Measurements from ENCODE around the gene HLTF. TPM values are rescaled to one million over a fixed set of nuclear protein-coding genes. Genes with fewer than 3 reads are reported as not detected.

The HLTF gene
- total and polyA plus RNA-seq, 2 of the 4 experiments (the other 2 are of a cell fraction), result 12.6 to 39.1 TPM

GRCh38 chr3:148998297-148998696 lies 88.0 kb downstream of the HLTF start:
- Histone ChIP-seq H3K4me1 (ENCODE audit: control insufficient read depth, insufficient read depth, low read length) (peaks cover 13% of the 10 kb centered on the region), H4K91ac (ENCODE audit: insufficient read depth, low read depth, low read length) (0 out of 2 replicates have a peak overlapping the region, but pooled peaks have one; percentile 24), H3K79me1 (ENCODE audit: low read depth in 1 of 2, low read length in 2 of 2) (peaks cover 19 to 54% of the 10 kb centered on the region in 2 experiments), H3K18ac (ENCODE audit: low read depth, low read length) (peak overlapping the region; percentile 15; the same call in 1 of the 2 replicates), H4K5ac (ENCODE audit: low read depth, low read length) (peak overlapping the region; percentile 81; the same call in 1 of the 2 replicates), H2BK15ac (ENCODE audit: low read depth, low read length) (0 out of 3 replicates have a peak overlapping the region, but pooled peaks have one; percentile 4), H4K8ac (ENCODE audit: low read depth in 2 of 2, low read length in 2 of 2) (peak overlapping the region in 1 of 2 experiments; percentile 27; a peak in 2 of 4 replicates), H3K27ac (ENCODE audit: insufficient read depth, low read length) (peak overlapping the region; percentile 36; the same call in 1 of the 2 replicates), H3K4ac (ENCODE audit: low read depth, low read length) (peak overlapping the region; percentile 13), H3K36me3 (ENCODE audit: control insufficient read depth, insufficient read depth, low read length) (peaks cover 19% of the 10 kb centered on the region), H3K9me3 (ENCODE audit: control insufficient read depth, insufficient read depth, low read length) (no peaks in the 10 kb centered on the region), H3K9me1 (ENCODE audit: insufficient read depth, low read length) (peaks cover 14% of the 10 kb centered on the region), H4K20me1 (ENCODE audit: insufficient read depth, low read length) (no peaks in the 10 kb centered on the region), H2BK20ac (ENCODE audit: low read depth, low read length) (peak overlapping the region; percentile 55; the same call in 1 of the 2 replicates), H2AFZ (replicated peaks; ENCODE audit: low read length, poor library complexity) (no peak overlapping the region), H3K56ac (ENCODE audit: extremely low read depth, insufficient read depth, low read length) (no peak overlapping the region), H2BK5ac (ENCODE audit: low read depth, low read length, poor library complexity, severe bottlenecking) (peak overlapping the region; percentile 72), H3K4me3 (ENCODE audit: insufficient read depth, low read depth, low read length) (no peak overlapping the region), H3K14ac (replicated peaks; ENCODE audit: low read depth, low read length) (0 out of 2 replicates have a peak overlapping the region, but pooled peaks have one; percentile 23), H3K9ac (ENCODE audit: low read depth, low read length) (no peak overlapping the region), H3K27me3 (ENCODE audit: control insufficient read depth, insufficient read depth, low read length) (no peaks in the 10 kb centered on the region), H2BK120ac (ENCODE audit: low read depth, low read length) (peak overlapping the region; percentile 32; the same call in 1 of the 2 replicates), H3K4me2 (ENCODE audit: low read depth, low read length) (peak overlapping the region; percentile 39; the same call in 1 of the 2 replicates), H3K23ac (ENCODE audit: low read depth, low read length) (peak overlapping the region; percentile 26), H2AK9ac (replicated peaks; ENCODE audit: low read depth, low read length, poor library complexity) (no peak overlapping the region), H2AK5ac (ENCODE audit: low read depth, low read length) (no peak overlapping the region; the same call in 1 of the 2 replicates)
- intact Hi-C loops (cut with micrococcal nuclease) (no loop called here), in situ Hi-C loops (cut with MboI; ENCODE audit: low sequenced_read_pairs) (no loop called here), dilution Hi-C loops (cut with HindIII; ENCODE audit: low sequenced_read_pairs, unreplicated experiment) (no loop called here)
- POLR2A ChIA-PET (ENCODE audit: unreplicated experiment), result no interaction called here
- no CpG with 5 or more reads among the region's 5 CpGs for WGBS, 2 experiments (ENCODE audit: extremely low coverage in 2 of 2, insufficient read length in 1 of 2)
- ATAC-seq (ENCODE audit: low read depth) (no peak), DNase-seq (peak; percentile 41)
- TF ChIP-seq RCOR1 (IDR thresholded peaks at IDR 0.05; ENCODE audit: insufficient replicate concordance, low read length) (no peak), MXI1 (IDR thresholded peaks at IDR 0.05; ENCODE audit: borderline replicate concordance, low read depth, low read length) (no peak), NFE2L2 (IDR thresholded peaks at IDR 0.05; ENCODE audit: low read depth, low read length) (no peak), MAFK (IDR thresholded peaks at IDR 0.05; ENCODE audit: low read depth, low read length) (peak; percentile 85), CEBPB (IDR thresholded peaks at IDR 0.05; ENCODE audit: low read depth, low read length) (peak; percentile 95), RFX5 (IDR thresholded peaks at IDR 0.05; ENCODE audit: low read depth, low read length) (no peak), POLR2A (IDR thresholded peaks at IDR 0.05; ENCODE audit: low read depth, low read length) (no peak), BHLHE40 (IDR thresholded peaks at IDR 0.05; ENCODE audit: low read depth, low read length) (no peak), ELK1 (IDR thresholded peaks at IDR 0.05; ENCODE audit: borderline replicate concordance, low read depth, low read length) (no peak)
- no TSS peak for BruUV-seq (replicated peaks)
- CTCF ChIA-PET, result no interaction called here

All from IMR-90 (cell line).